ENCODE measurements around the gene CCDC50. TPM values are rescaled to one million over a fixed set of nuclear protein-coding genes. Genes with fewer than 3 reads are reported as not detected.

Gene CCDC50
- total and polyA plus RNA-seq, 2 of the 8 experiments (the other 6 are each of a cell fraction or from before 2014, with no cell fraction given) = 7.3 to 19.2 TPM

- Histone ChIP-seq H2BK120ac (replicated peaks; ENCODE audit: low read depth, low read length) (no peak overlapping the region), H3K79me2 (ENCODE audit: control insufficient read depth in 1 of 2, insufficient read depth in 2 of 2, low read length in 2 of 2) (no peaks in the 10 kb centered on the region), H4K5ac (ENCODE audit: insufficient read length, low read depth, low read length) (no peak overlapping the region), H2AK5ac (ENCODE audit: low read depth, low read length) (no peak overlapping the region), H4K91ac (replicated peaks; ENCODE audit: insufficient read length, low read length) (no peak overlapping the region), H3K27me3 (replicated peaks in 1 of 4; ENCODE audit: control insufficient read depth in 3 of 4, extremely low read depth in 1 of 4, insufficient read depth in 3 of 4, low read length in 3 of 4) (no peaks in the 10 kb centered on the region), H3K14ac (ENCODE audit: insufficient read length) (no peak overlapping the region), H3K79me1 (ENCODE audit: low read depth, low read length) (no peaks in the 10 kb centered on the region), H4K8ac (ENCODE audit: extremely low read depth, insufficient read depth, low read length) (no peak overlapping the region), H3K4me2 (ENCODE audit: insufficient read depth in 1 of 2, low read depth in 2 of 2, low read length in 2 of 2) (no peak overlapping the region), H3K23me2 (ENCODE audit: low read depth, low read length) (no peaks in the 10 kb centered on the region), H2BK20ac (ENCODE audit: low read length) (no peak overlapping the region), H2BK15ac (ENCODE audit: low read length) (no peak overlapping the region), H2AFZ (ENCODE audit: low read length) (no peak overlapping the region), H3K56ac (replicated peaks; ENCODE audit: insufficient read length, low read depth, low read length) (no peak overlapping the region), H3K9ac (replicated peaks in 1 of 4; ENCODE audit: extremely low read depth in 1 of 4, low read depth in 3 of 4, low read length in 3 of 4) (no peak overlapping the region), H4K20me1 (replicated peaks in 1 of 2; ENCODE audit: control insufficient read depth in 1 of 2, insufficient read depth in 2 of 2, low read length in 2 of 2) (no peaks in the 10 kb centered on the region), H2BK12ac (ENCODE audit: low read depth, low read length) (no peak overlapping the region), H3K9me3 (ENCODE audit: insufficient read depth in 2 of 2, low read depth in 1 of 2, low read length in 1 of 2) (no peaks in the 10 kb centered on the region), H3K4ac (replicated peaks; ENCODE audit: insufficient read length, low read depth, low read length) (no peak overlapping the region), H2BK5ac (ENCODE audit: low read depth, low read length) (no peak overlapping the region), H3K27ac (ENCODE audit: low read depth, low read length) (no peak overlapping the region), H3K36me3 (ENCODE audit: control insufficient read depth in 2 of 4, insufficient read depth in 4 of 4, low read length in 3 of 4) (peaks cover 0 to 3% (median 0%) of the 10 kb centered on the region in 4 experiments; a peak in 2 of 8 replicates), H3K4me1 (replicated peaks in 1 of 4; ENCODE audit: control insufficient read depth in 3 of 4, insufficient read depth in 4 of 4, low read length in 3 of 4) (peaks cover 0 to 11% (median 2%) of the 10 kb centered on the region in 4 experiments; a peak in 2 of 7 replicates), H3K18ac (ENCODE audit: extremely low read depth, low read length) (no peak overlapping the region), H3K4me3 (ENCODE audit: extremely low read depth in 1 of 4, insufficient read depth in 2 of 4, low read depth in 3 of 4, low read length in 4 of 4) (no peak overlapping the region; a peak in 1 of 8 replicates), H3K23ac (ENCODE audit: insufficient read length) (no peak overlapping the region)
- ChIA-PET CTCF (ENCODE audit: partially characterized antibody) (no interaction called here), POLR2A (ENCODE audit: partially characterized antibody) (no interaction called here)
- 94% methylated on average over 1 of the region's 1 CpG; no CpG with 5 or more reads in 1 of the 2 experiments for WGBS, 2 experiments (ENCODE audit: extremely low coverage in 1 of 2, insufficient coverage in 1 of 2, insufficient read length in 1 of 2, insufficient replicate concordance in 2 of 2, low coverage in 1 of 2, low lambda C conversion rate in 2 of 2, missing lambda C conversion rate in 1 of 2)
- DNase-seq (ENCODE audit: low read depth in 1 of 2, low spot score in 2 of 2) = no peak
- FAIRE-seq = no peak
- TF ChIP-seq ASH2L (IDR thresholded peaks at IDR 0.05; ENCODE audit: low read length) (no peak), EZH2 (IDR thresholded peaks at IDR 0.05; ENCODE audit: low read depth, low read length, severe bottlenecking) (no peak), ATF2 (IDR thresholded peaks at IDR 0.05; ENCODE audit: low read length) (no peak), SP1 (IDR thresholded peaks at IDR 0.05; ENCODE audit: low read depth, low read length) (no peak), E2F6 (IDR thresholded peaks at IDR 0.05) (no peak), USF2 (IDR thresholded peaks at IDR 0.05; ENCODE audit: low read length) (no peak), BRCA1 (IDR thresholded peaks at IDR 0.05; ENCODE audit: low read depth, low read length) (no peak), TCF12 (IDR thresholded peaks at IDR 0.05; ENCODE audit: low read depth, low read length) (no peak), SIX5 (IDR thresholded peaks at IDR 0.05; ENCODE audit: low read depth, low read length) (no peak), POU5F1 (IDR thresholded peaks at IDR 0.05; ENCODE audit: low read depth, low read length) (no peak), YY1 (IDR thresholded peaks at IDR 0.05; ENCODE audit: low read depth, low read length) (no peak)
Observed at GRCh38 chr3:191387441-191388077, 58.4 kb downstream of the CCDC50 start.

Measured in H1 (cell line).